BE2C (cell line): ENCODE results near the gene SIGLEC7.

Source experiments
- DNase-seq: peaks from one replicate; pipeline ENCODE4 v3.0.0-alpha.2; 2020
- H3K27me3 ChIP-seq: fragments of 250-450 bp; sonication (Bioruptor Pico); 2 replicates; pipeline ENCODE4 v1.5.1; 2020; ENCODE audit warnings: mild to moderate bottlenecking
- H3K36me3 ChIP-seq: fragments of 250-450 bp; sonication (Bioruptor Pico); 2 replicates; pipeline ENCODE4 v1.5.1; 2020; ENCODE audit warnings: mild to moderate bottlenecking
- H3K4me1 ChIP-seq: fragments of 250-450 bp; sonication (Bioruptor Pico); 2 replicates; pipeline ENCODE4 v1.5.1; 2020
- H3K4me3 ChIP-seq: 2 replicates; pipeline ENCODE4 v1.5.1; 2011; ENCODE audit warnings: low read depth, low read length
- H3K9me3 ChIP-seq: fragments of 250-450 bp; sonication (Bioruptor Pico); 2 replicates; pipeline ENCODE4 v1.5.1; 2020
- TF ChIP-seq, protein P1 (sequence below): IDR thresholded peaks from 2 replicates; pipeline ENCODE4 v1.5.1; 2012; ENCODE audit warnings: mild to moderate bottlenecking, low read depth, low read length

Gene SIGLEC7

DNA sequence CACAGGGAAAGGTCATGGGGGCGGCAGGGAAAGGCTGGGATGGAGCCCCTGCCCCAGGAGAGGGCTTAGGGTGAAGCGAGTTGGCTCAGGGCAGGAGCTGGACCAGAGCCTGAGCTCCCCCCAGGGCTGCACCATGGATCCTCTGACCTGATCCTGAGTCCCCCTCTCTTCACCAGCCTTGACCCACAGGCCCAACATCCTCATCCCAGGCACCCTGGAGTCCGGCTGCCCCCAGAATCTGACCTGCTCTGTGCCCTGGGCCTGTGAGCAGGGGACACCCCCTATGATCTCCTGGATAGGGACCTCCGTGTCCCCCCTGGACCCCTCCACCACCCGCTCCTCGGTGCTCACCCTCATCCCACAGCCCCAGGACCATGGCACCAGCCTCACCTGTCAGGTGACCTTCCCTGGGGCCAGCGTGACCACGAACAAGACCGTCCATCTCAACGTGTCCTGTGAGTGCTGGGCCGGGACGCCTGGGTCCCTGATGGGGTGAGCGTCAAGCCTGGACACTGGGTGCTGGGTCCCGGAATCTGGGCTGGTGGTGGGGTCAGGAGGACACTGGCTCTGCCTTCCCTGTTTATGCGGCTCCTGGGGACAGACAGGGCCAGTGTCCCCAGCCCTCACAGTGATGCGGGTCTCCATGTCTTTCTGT lies 16.6 kb upstream of the SIGLEC7 start:
- H3K4me3 ChIP-seq, result no peak overlapping the region
- H3K9me3 ChIP-seq, result no peaks in the 10 kb centered on the region
- TF ChIP-seq, protein P1, sequence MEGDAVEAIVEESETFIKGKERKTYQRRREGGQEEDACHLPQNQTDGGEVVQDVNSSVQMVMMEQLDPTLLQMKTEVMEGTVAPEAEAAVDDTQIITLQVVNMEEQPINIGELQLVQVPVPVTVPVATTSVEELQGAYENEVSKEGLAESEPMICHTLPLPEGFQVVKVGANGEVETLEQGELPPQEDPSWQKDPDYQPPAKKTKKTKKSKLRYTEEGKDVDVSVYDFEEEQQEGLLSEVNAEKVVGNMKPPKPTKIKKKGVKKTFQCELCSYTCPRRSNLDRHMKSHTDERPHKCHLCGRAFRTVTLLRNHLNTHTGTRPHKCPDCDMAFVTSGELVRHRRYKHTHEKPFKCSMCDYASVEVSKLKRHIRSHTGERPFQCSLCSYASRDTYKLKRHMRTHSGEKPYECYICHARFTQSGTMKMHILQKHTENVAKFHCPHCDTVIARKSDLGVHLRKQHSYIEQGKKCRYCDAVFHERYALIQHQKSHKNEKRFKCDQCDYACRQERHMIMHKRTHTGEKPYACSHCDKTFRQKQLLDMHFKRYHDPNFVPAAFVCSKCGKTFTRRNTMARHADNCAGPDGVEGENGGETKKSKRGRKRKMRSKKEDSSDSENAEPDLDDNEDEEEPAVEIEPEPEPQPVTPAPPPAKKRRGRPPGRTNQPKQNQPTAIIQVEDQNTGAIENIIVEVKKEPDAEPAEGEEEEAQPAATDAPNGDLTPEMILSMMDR, result no peak
- peaks cover 42% of the 10 kb centered on the region for H3K27me3 ChIP-seq
- no peaks in the 10 kb centered on the region for H3K4me1 ChIP-seq
- no peak for DNase-seq
- H3K36me3 ChIP-seq, result no peaks in the 10 kb centered on the region

DNA sequence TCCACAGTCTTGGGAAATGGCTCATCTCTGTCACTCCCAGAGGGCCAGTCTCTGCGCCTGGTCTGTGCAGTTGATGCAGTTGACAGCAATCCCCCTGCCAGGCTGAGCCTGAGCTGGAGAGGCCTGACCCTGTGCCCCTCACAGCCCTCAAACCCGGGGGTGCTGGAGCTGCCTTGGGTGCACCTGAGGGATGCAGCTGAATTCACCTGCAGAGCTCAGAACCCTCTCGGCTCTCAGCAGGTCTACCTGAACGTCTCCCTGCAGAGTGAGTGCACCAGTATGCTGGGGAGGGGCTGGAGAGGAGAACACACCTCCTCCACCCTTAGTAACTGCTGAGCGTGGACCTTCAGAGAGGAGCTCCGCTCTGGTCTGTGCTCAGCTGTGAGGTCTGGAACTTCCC lies 15.1 kb upstream of the SIGLEC7 start:
- H3K9me3 ChIP-seq, result no peaks in the 10 kb centered on the region
- H3K4me1 ChIP-seq, result no peaks in the 10 kb centered on the region
- TF ChIP-seq, protein P1, result no peak
- H3K36me3 ChIP-seq, result no peaks in the 10 kb centered on the region
- no peak overlapping the region for H3K4me3 ChIP-seq
- DNase-seq, result no peak
- peaks cover 47% of the 10 kb centered on the region for H3K27me3 ChIP-seq

DNA sequence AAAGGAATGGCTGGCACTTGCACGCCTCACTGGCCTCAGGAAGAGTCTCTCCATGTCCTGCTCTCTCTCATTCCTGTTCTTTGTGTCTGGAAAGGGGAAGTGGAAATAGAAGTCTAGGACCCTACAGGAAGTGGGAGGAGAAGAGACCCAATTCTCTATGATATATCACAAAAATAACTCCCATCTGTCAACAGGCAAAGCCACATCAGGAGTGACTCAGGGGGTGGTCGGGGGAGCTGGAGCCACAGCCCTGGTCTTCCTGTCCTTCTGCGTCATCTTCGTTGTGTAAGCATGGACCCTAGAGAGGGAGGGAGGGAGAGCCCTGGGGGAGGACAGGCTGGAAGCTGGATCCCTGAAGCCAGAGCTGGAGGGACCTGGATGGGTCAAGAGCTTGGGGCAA lies 14.3 kb upstream of the SIGLEC7 start:
- peaks cover 53% of the 10 kb centered on the region for H3K27me3 ChIP-seq
- H3K4me3 ChIP-seq, result no peak overlapping the region
- no peaks in the 10 kb centered on the region for H3K36me3 ChIP-seq
- DNase-seq, result no peak
- H3K9me3 ChIP-seq, result no peaks in the 10 kb centered on the region
- TF ChIP-seq, protein P1, result no peak
- H3K4me1 ChIP-seq, result no peaks in the 10 kb centered on the region

DNA sequence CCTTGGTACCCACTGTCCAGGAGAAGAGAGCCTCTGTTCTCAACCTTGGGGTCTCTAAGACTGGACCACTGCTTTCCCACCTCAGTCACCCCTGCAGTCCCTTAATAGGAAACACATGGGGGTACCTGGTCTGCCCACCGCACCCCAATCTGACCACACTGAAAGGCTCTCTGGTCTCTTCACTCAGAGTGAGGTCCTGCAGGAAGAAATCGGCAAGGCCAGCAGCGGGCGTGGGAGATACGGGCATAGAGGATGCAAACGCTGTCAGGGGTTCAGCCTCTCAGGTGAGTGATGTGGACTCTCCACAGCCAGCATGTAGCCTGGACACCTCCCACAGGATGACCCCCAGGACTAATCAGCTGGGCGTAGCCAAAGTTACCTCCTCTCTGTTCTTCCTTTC lies 13.9 kb upstream of the SIGLEC7 start:
- no peak for DNase-seq
- peaks cover 53% of the 10 kb centered on the region for H3K27me3 ChIP-seq
- no peaks in the 10 kb centered on the region for H3K9me3 ChIP-seq
- no peaks in the 10 kb centered on the region for H3K4me1 ChIP-seq
- no peak overlapping the region for H3K4me3 ChIP-seq
- no peaks in the 10 kb centered on the region for H3K36me3 ChIP-seq
- TF ChIP-seq, protein P1, result no peak

DNA sequence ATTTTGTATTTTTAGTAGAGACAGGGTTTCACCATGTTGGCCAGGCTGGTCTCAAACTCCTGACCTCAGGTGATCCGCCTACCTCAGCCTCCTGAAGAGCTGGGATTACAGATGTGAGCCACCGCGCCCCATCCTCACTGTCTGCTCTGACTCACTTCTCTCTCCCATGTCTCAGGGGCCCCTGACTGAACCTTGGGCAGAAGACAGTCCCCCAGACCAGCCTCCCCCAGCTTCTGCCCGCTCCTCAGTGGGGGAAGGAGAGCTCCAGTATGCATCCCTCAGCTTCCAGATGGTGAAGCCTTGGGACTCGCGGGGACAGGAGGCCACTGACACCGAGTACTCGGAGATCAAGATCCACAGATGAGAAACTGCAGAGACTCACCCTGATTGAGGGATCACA lies 12.4 kb upstream of the SIGLEC7 start:
- no peak overlapping the region for H3K4me3 ChIP-seq
- TF ChIP-seq, protein P1, result no peak
- no peaks in the 10 kb centered on the region for H3K9me3 ChIP-seq

DNA sequence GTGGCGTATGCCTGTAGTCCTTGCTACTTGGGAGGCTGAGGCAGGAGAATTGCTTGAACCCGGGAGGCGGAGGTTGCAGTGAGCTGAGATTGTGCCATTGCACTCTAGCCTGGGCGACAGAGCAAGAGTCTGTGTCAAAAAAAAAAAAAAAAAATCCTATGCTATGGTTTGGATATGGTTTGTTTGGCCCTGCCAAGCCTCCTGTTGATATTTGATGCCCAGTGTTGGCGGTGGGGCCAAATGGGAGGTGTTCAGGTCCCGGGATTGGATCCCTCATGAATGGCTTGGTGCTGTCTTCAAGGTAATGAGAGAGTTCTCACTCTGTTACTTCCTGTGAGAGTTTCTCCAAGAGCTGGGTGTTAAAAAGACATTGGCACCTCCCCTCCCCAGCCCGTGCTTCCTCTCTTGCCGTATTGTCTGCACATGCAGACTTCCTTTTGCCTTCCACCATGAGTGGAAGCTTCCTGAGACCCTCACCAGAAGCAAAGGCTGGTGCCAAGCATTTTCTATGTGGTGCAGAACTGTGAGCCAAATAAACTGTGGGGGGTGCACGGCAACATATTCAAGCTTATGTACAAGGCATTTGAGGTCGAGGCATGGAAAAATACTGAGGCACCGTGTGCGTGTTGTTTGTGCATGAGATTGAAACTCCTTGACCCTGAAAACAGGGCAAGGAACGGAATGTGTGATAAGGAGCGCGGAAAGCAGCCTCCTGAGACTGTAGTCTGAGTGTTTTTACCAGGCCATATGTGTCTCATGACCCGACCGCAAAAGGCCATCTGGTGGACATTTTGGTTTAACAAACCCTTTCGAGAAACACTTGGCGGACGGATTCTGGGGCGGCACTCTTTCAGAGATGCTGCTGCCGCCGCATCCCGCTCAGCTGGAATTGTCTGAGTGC lies 10.1 kb upstream of the SIGLEC7 start:
- TF ChIP-seq, protein P1, result peak; percentile 23
- Histone ChIP-seq H3K36me3 (no peaks in the 10 kb centered on the region), H3K4me1 (no peaks in the 10 kb centered on the region), H3K9me3 (no peaks in the 10 kb centered on the region), H3K27me3 (peaks cover 49% of the 10 kb centered on the region), H3K4me3 (no peak overlapping the region)
- DNase-seq, result no peak

More for the DNA sequence above, 12.4 kb upstream of the SIGLEC7 start:
- no peak for DNase-seq
- H3K4me1 ChIP-seq, result no peaks in the 10 kb centered on the region
- H3K27me3 ChIP-seq, result peaks cover 46% of the 10 kb centered on the region
- no peaks in the 10 kb centered on the region for H3K36me3 ChIP-seq
